ENCODE results near the gene KLHDC8A. TPM values are rescaled to one million over a fixed set of nuclear protein-coding genes. Genes with fewer than 3 reads are reported as not detected.

KLHDC8A gene
- total RNA-seq, 4 donors from 2014 or later = not detected

DNA sequence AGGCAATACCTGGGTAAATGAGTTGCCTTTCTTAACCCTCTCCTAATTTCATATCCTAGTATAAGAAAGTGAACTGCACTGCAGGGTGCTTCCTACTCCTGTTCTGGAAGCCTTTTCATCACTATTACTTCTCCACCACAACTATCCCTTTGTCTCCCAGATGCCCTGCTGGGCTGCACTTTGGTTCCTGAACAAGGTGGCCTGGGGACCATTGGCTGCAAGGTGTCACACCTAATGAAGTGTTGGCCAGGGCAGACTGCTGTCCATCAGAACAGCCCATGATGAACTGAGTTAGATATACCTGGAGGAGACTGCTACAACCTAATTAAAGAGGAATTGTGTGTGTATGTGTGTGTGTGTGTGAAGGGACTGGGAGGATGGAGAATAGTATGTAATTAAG, 1.9 kb upstream of the KLHDC8A start:
- Histone ChIP-seq H3K4me1 (no peaks in the 10 kb centered on the region), H3K36me3 (no peaks in the 10 kb centered on the region), H3K27me3 (peaks cover 2 to 12% (median 9%) of the 10 kb centered on the region in 3 donors), H3K27ac (no peak overlapping the region), H3K4me3 (no peak overlapping the region), H3K9me3 (no peaks in the 10 kb centered on the region)
- in situ Hi-C loops (cut with MboI; ENCODE audit: low sequenced_read_pairs in 4 of 4) (loop anchor here in 2 of 4 donors (10.0 kb wide), 2 partner anchors 126 to 166 kb away; no protein-coding TSS in a partner anchor), intact Hi-C loops (cut with DNase I; ENCODE audit: low total_unique reads) (loop anchor here (10.0 kb wide), 1 partner anchor 126 kb away; no protein-coding TSS in a partner anchor)
- no peak for ATAC-seq
- TF ChIP-seq CTCF (IDR thresholded peaks at IDR 0.05 in 4 of 5, conservative IDR thresholded peaks at IDR 0.05 in 1 of 5) = no peak
- TF ChIP-seq POLR2A (IDR thresholded peaks at IDR 0.05) = no peak
- DNase-seq = no peak

- no peak for ATAC-seq
- H3K9me3 ChIP-seq = no peaks in the 10 kb centered on the region
- H3K4me3 ChIP-seq = no peak overlapping the region
- no peak overlapping the region for H3K27ac ChIP-seq
- intact Hi-C loops (cut with DNase I; ENCODE audit: low total_unique reads) (loop anchor here (10.0 kb wide), 1 partner anchor 127 kb away; no protein-coding TSS in a partner anchor), in situ Hi-C loops (cut with MboI; ENCODE audit: low sequenced_read_pairs in 4 of 4) (loop anchor here in 2 of 4 donors (10.0 kb wide), 2 partner anchors 127 to 167 kb away; no protein-coding TSS in a partner anchor)
- no peak for DNase-seq
- H3K4me1 ChIP-seq = no peaks in the 10 kb centered on the region
- peaks cover 2 to 12% (median 9%) of the 10 kb centered on the region in 3 donors for H3K27me3 ChIP-seq
- no peaks in the 10 kb centered on the region for H3K36me3 ChIP-seq
- no peak for TF ChIP-seq CTCF (IDR thresholded peaks at IDR 0.05 in 4 of 5, conservative IDR thresholded peaks at IDR 0.05 in 1 of 5)
Observed at GRCh38 chr1:205357567-205357966, 845 bp upstream of the KLHDC8A start.

DNA sequence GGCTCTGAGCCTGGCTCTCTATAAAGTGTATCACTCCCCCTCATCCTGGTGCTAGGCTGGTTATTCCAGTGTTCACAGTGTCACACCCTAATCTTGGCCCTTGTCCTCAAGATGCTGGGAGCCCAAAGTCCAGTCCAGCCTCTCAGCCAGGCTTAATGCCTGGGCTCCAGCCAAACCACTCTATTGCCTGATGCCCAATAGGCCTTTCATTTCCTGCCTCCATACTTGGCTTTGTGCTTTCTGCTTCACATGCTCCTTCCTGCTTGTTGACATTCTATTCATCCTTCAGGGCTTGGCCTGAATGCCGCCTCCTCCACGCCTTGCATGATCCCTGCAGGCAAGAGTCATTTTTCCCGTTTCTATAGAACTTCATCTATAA, 1.7 kb downstream of the KLHDC8A start:
- H3K27me3 ChIP-seq = peaks cover 2 to 12% (median 7%) of the 10 kb centered on the region in 3 donors
- H3K27ac ChIP-seq = no peak overlapping the region
- no peak for TF ChIP-seq CTCF (IDR thresholded peaks at IDR 0.05 in 4 of 5, conservative IDR thresholded peaks at IDR 0.05 in 1 of 5)
- no peak for TF ChIP-seq POLR2A (IDR thresholded peaks at IDR 0.05)
- ATAC-seq (no peak), DNase-seq (no peak)
- in situ Hi-C loops (cut with MboI; ENCODE audit: low sequenced_read_pairs in 4 of 4) = loop anchor here in 2 of 4 donors (10.0 kb wide), 2 partner anchors 130 to 170 kb away; no protein-coding TSS in a partner anchor
- intact Hi-C loops (cut with DNase I; ENCODE audit: low total_unique reads) = loop anchor here (10.0 kb wide), 1 partner anchor 130 kb away; no protein-coding TSS in a partner anchor
- no peaks in the 10 kb centered on the region for H3K36me3 ChIP-seq
- H3K4me1 ChIP-seq = no peaks in the 10 kb centered on the region
- H3K9me3 ChIP-seq = no peaks in the 10 kb centered on the region
- no peak overlapping the region for H3K4me3 ChIP-seq

GRCh38 chr1:205354259-205355074, 2.3 kb downstream of the KLHDC8A start:
- no peaks in the 10 kb centered on the region for H3K4me1 ChIP-seq
- no peak for DNase-seq
- in situ Hi-C loops (cut with MboI; ENCODE audit: low sequenced_read_pairs in 4 of 4) (loop anchor here in 2 of 4 donors (10.0 kb wide), 2 partner anchors 130 to 170 kb away; no protein-coding TSS in a partner anchor), intact Hi-C loops (cut with DNase I; ENCODE audit: low total_unique reads) (loop anchor here (5.0 to 10.0 kb wide), 2 partner anchors 130 to 168 kb away; no protein-coding TSS in a partner anchor)
- H3K27ac ChIP-seq = no peak overlapping the region
- peaks cover 2 to 12% (median 7%) of the 10 kb centered on the region in 3 donors for H3K27me3 ChIP-seq
- no peak overlapping the region for H3K4me3 ChIP-seq
- H3K36me3 ChIP-seq = no peaks in the 10 kb centered on the region
- ATAC-seq = peak in 1 of 2 donors; percentile 58
- TF ChIP-seq POLR2A (IDR thresholded peaks at IDR 0.05) (no peak), CTCF (IDR thresholded peaks at IDR 0.05 in 4 of 5, conservative IDR thresholded peaks at IDR 0.05 in 1 of 5) (peak; percentile 51 to 76 (median 68))
- no peaks in the 10 kb centered on the region for H3K9me3 ChIP-seq

All from gastrocnemius medialis (tissue), 4 donors.